Measurements from ENCODE around the gene CHSY3.

DNA sequence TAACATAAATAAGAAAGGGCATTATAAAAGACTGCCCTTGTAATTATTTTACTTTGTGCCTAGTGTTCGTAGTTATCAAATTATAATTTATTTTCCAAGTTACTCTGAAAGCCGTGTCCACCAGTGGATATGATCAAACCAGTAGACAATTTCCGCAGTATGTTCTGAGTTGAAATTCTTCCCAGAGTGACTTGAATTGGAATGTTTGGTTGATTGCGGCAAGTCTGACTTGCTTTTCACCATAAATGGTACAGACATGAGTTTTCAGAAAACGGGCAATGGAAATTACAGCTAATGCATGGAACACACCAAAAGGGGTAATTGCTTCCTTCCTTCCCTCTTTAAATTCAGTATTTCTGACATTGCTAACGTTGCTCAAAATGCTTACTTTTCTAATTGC lies 56.6 kb downstream of the CHSY3 start:
- TF ChIP-seq, protein P1, sequence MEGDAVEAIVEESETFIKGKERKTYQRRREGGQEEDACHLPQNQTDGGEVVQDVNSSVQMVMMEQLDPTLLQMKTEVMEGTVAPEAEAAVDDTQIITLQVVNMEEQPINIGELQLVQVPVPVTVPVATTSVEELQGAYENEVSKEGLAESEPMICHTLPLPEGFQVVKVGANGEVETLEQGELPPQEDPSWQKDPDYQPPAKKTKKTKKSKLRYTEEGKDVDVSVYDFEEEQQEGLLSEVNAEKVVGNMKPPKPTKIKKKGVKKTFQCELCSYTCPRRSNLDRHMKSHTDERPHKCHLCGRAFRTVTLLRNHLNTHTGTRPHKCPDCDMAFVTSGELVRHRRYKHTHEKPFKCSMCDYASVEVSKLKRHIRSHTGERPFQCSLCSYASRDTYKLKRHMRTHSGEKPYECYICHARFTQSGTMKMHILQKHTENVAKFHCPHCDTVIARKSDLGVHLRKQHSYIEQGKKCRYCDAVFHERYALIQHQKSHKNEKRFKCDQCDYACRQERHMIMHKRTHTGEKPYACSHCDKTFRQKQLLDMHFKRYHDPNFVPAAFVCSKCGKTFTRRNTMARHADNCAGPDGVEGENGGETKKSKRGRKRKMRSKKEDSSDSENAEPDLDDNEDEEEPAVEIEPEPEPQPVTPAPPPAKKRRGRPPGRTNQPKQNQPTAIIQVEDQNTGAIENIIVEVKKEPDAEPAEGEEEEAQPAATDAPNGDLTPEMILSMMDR (IDR thresholded peaks at IDR 0.05; ENCODE audit: low read depth, low read length, missing input control), result no peak
- TF ChIP-seq EGR1 (IDR thresholded peaks at IDR 0.05; ENCODE audit: low read depth in 2 of 2) (no peak), YY1 (IDR thresholded peaks at IDR 0.05) (no peak), MAX (IDR thresholded peaks at IDR 0.05) (no peak), JUND (IDR thresholded peaks at IDR 0.05) (no peak), SP1 (IDR thresholded peaks at IDR 0.05) (no peak), GABPA (IDR thresholded peaks at IDR 0.05 in 1 of 2, conservative IDR thresholded peaks at IDR 0.05 in 1 of 2) (no peak), FOXA2 (IDR thresholded peaks at IDR 0.05) (no peak), RAD21 (IDR thresholded peaks at IDR 0.05) (no peak)
- TF ChIP-seq, protein P2, sequence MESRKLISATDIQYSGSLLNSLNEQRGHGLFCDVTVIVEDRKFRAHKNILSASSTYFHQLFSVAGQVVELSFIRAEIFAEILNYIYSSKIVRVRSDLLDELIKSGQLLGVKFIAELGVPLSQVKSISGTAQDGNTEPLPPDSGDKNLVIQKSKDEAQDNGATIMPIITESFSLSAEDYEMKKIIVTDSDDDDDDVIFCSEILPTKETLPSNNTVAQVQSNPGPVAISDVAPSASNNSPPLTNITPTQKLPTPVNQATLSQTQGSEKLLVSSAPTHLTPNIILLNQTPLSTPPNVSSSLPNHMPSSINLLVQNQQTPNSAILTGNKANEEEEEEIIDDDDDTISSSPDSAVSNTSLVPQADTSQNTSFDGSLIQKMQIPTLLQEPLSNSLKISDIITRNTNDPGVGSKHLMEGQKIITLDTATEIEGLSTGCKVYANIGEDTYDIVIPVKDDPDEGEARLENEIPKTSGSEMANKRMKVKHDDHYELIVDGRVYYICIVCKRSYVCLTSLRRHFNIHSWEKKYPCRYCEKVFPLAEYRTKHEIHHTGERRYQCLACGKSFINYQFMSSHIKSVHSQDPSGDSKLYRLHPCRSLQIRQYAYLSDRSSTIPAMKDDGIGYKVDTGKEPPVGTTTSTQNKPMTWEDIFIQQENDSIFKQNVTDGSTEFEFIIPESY (IDR thresholded peaks at IDR 0.05), result no peak
- TF ChIP-seq, protein P3, sequence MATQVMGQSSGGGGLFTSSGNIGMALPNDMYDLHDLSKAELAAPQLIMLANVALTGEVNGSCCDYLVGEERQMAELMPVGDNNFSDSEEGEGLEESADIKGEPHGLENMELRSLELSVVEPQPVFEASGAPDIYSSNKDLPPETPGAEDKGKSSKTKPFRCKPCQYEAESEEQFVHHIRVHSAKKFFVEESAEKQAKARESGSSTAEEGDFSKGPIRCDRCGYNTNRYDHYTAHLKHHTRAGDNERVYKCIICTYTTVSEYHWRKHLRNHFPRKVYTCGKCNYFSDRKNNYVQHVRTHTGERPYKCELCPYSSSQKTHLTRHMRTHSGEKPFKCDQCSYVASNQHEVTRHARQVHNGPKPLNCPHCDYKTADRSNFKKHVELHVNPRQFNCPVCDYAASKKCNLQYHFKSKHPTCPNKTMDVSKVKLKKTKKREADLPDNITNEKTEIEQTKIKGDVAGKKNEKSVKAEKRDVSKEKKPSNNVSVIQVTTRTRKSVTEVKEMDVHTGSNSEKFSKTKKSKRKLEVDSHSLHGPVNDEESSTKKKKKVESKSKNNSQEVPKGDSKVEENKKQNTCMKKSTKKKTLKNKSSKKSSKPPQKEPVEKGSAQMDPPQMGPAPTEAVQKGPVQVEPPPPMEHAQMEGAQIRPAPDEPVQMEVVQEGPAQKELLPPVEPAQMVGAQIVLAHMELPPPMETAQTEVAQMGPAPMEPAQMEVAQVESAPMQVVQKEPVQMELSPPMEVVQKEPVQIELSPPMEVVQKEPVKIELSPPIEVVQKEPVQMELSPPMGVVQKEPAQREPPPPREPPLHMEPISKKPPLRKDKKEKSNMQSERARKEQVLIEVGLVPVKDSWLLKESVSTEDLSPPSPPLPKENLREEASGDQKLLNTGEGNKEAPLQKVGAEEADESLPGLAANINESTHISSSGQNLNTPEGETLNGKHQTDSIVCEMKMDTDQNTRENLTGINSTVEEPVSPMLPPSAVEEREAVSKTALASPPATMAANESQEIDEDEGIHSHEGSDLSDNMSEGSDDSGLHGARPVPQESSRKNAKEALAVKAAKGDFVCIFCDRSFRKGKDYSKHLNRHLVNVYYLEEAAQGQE (IDR thresholded peaks at IDR 0.05), result no peak

Data from liver (tissue), 3 donors.